Aorta (tissue), 5 donors: ENCODE measurements around the gene RNASE8. TPM values are rescaled to one million over a fixed set of nuclear protein-coding genes. Genes with fewer than 3 reads are reported as not detected.
"Not testable (repeated sequence)": the region's sequence is repeated elsewhere in the genome, so short reads cannot be mapped to it uniquely, and the experiment has no call there.

Source experiments
- ATAC-seq: fragments of 200-7000 bp; cut with Tn5 transposase; one replicate; pipeline ENCODE4 v1.9.1; 2022; ENCODE audit warnings: moderate library complexity; ENCODE audit not compliant: low FRiP score
- DNase-seq, 2 donors: peaks; one replicate each; pipeline ENCODE4 v3.0.0-alpha.2; 2020
- H3K27ac ChIP-seq, 2 donors: one replicate each; pipeline ENCODE4 v1.5.1; 2013; ENCODE audit warnings: low read length in 2 of 2, mild to moderate bottlenecking in 2 of 2, moderate library complexity in 2 of 2, control low read depth in 1 of 2, inconsistent platforms in 1 of 2, low read depth in 1 of 2
- H3K27me3 ChIP-seq, 2 donors: one replicate each; pipeline ENCODE4 v1.6.1; 2013; ENCODE audit warnings: control low read depth in 1 of 2, low read length in 1 of 2, mild to moderate bottlenecking in 1 of 2, moderate library complexity in 1 of 2; ENCODE audit not compliant: insufficient read depth in 2 of 2, control insufficient read depth in 1 of 2
- H3K36me3 ChIP-seq, 2 donors: one replicate each; pipeline ENCODE4 v1.6.1; 2013; ENCODE audit warnings: control low read depth in 1 of 2, low read length in 1 of 2, mild to moderate bottlenecking in 1 of 2; ENCODE audit not compliant: insufficient read depth in 2 of 2, control insufficient read depth in 1 of 2
- H3K4me1 ChIP-seq, 2 donors: one replicate each; pipeline ENCODE4 v1.6.1; 2013; ENCODE audit warnings: low read length in 2 of 2, control low read depth in 1 of 2, mild to moderate bottlenecking in 1 of 2, moderate library complexity in 1 of 2; ENCODE audit not compliant: insufficient read depth in 2 of 2, control insufficient read depth in 1 of 2
- H3K4me3 ChIP-seq, 2 donors: one replicate each; pipeline ENCODE4 v1.5.1; 2013; ENCODE audit warnings: low read length in 2 of 2, control low read depth in 1 of 2, mild to moderate bottlenecking in 1 of 2
- H3K9me3 ChIP-seq: one replicate; pipeline ENCODE4 v1.6.1; 2013; ENCODE audit warnings: mild to moderate bottlenecking, low read length; ENCODE audit not compliant: control insufficient read depth
- WGBS, 2 donors: extraction: QIAGEN DNeasy Blood & Tissue Kit; methylation state at CpG; one replicate each; pipeline ENCODE4 v1.1.7; 2013; 5-methylcytosine and 5-hydroxymethylcytosine counted together
- intact Hi-C, 2 donors: fragments of 100-400 bp; cut with DNase I; formaldehyde crosslinking; loops; one replicate each; pipeline versions ENCODE4 v1.14.2 to v1.15.0; 2022
- long read RNA-seq, 2 donors: library from polyadenylated mRNA; unstranded; transcript quantifications; one replicate each; pipeline ENCODE4 v2.0.0, GENCODE V29; 2020 to 2021
- polyA plus RNA-seq, 2 donors: library from polyadenylated mRNA; stranded (reverse); fragments of 200-250 nt; gene quantifications; one replicate each; pipeline ENCODE4 v1.2.3, GENCODE V29; 2013
- total RNA-seq, 2 donors: library from RNA; stranded (reverse); fragmentation: NEBNext Ultra II Directional; extraction: Animal tissue kit (Norgen Biotek cat#: 25700); gene quantifications; one replicate each; pipeline ENCODE4 v1.2.1, GENCODE V29; 2021
- donor health status: healthy with polysubstance abuse.
- donor health status: Bipolar disorder and iron deficiency.
- donor health status: DM: no; HTN: no; CAD: no.
- donor health status: DM: no; HTN: no; CAD: no.
- donor health status: DM: yes; HTN: yes; CAD: no.

RNASE8 gene
- not detected for total RNA-seq
- under 1 TPM in 1 of 2 donors, not detected in 1; 1.00 TPM for polyA plus RNA-seq
- long read RNA-seq, donor 1: 0 reads
- long read RNA-seq, donor 2: 0 reads

GRCh38 chr14:21057803-21058675 is at the start of gene RNASE8:
Gene RNASE8 (plus strand): TSS chr14:21057822. CDS start chr14:21057893, 71 bp downstream.
- ATAC-seq: peak; percentile 40
- Histone ChIP-seq H3K36me3 (no peaks in the 10 kb centered on the region), H3K9me3 (no peaks in the 10 kb centered on the region), H3K27ac (no peak within 1 kb of the TSS), H3K4me1 (no peaks in the 10 kb centered on the region), H3K27me3 (no peaks in the 10 kb centered on the region), H3K4me3 (no peak within 1 kb of the TSS)
- WGBS, 2 donors: 64 to 74% methylated on average over 8 of the region's 8 CpGs
- no peak for DNase-seq
- intact Hi-C loops: no loop called here

GRCh38 chr14:21009721-21010120 is 47.9 kb upstream of the RNASE8 start:
- H3K36me3 ChIP-seq, ATAC-seq, H3K9me3 ChIP-seq, intact Hi-C loops, H3K4me1 ChIP-seq, H3K27me3 ChIP-seq, DNase-seq, H3K4me3 ChIP-seq, H3K27ac ChIP-seq: not testable (repeated sequence)
- WGBS, 2 donors: 81 to 86% methylated on average over 3 of the region's 3 CpGs

GRCh38 chr14:21011136-21011535 is 46.5 kb upstream of the RNASE8 start:
- Histone ChIP-seq H3K36me3 (no peaks in the 10 kb centered on the region), H3K4me3 (no peak overlapping the region), H3K27ac (no peak overlapping the region), H3K9me3 (no peaks in the 10 kb centered on the region), H3K4me1 (no peaks in the 10 kb centered on the region), H3K27me3 (no peaks in the 10 kb centered on the region)
- ATAC-seq (no peak), DNase-seq (no peak)
- intact Hi-C loops: no loop called here
- WGBS, 2 donors: 79 to 81% methylated on average over 1 of the region's 1 CpG

GRCh38 chr14:21014761-21015190 is 42.8 kb upstream of the RNASE8 start:
- 0 to 1% methylated on average over 4 of the region's 4 CpGs for WGBS, 2 donors
- no peaks in the 10 kb centered on the region for H3K4me1 ChIP-seq
- no peak overlapping the region for H3K4me3 ChIP-seq
- H3K27me3 ChIP-seq: no peaks in the 10 kb centered on the region
- ATAC-seq (peak; percentile 88), DNase-seq (peak; percentile 87 to 90)
- no peak overlapping the region for H3K27ac ChIP-seq
- no peaks in the 10 kb centered on the region for H3K9me3 ChIP-seq
- intact Hi-C loops: loop anchor here (1.0 to 5.0 kb wide), 5 partner anchors 25 to 93 kb away; no protein-coding TSS in a partner anchor
- peaks cover 0 to 4% of the 10 kb centered on the region in 2 donors for H3K36me3 ChIP-seq

- Histone ChIP-seq H3K36me3 (peaks cover 0 to 4% of the 10 kb centered on the region in 2 donors), H3K27me3 (no peaks in the 10 kb centered on the region), H3K27ac (no peak overlapping the region), H3K4me3 (no peak overlapping the region), H3K4me1 (no peaks in the 10 kb centered on the region), H3K9me3 (no peaks in the 10 kb centered on the region)
- intact Hi-C loops: loop anchor here (1.0 to 5.0 kb wide), 4 partner anchors 24 to 92 kb away; no protein-coding TSS in a partner anchor
- DNase-seq (no peak), ATAC-seq (no peak)
- WGBS, 2 donors: 71 to 78% methylated on average over 6 of the region's 6 CpGs
Measured at GRCh38 chr14:21015312-21015711, 42.3 kb upstream of the RNASE8 start.

GRCh38 chr14:21016413-21017190 is 41.0 kb upstream of the RNASE8 start:
- H3K4me3 ChIP-seq: no peak overlapping the region
- ATAC-seq (no peak), DNase-seq (no peak)
- H3K27ac ChIP-seq: no peak overlapping the region
- H3K36me3 ChIP-seq: peaks cover 0 to 5% of the 10 kb centered on the region in 2 donors
- intact Hi-C loops: loop anchor here (5.0 kb wide), 2 partner anchors 76 to 91 kb away; no protein-coding TSS in a partner anchor
- no peaks in the 10 kb centered on the region for H3K9me3 ChIP-seq
- H3K27me3 ChIP-seq: no peaks in the 10 kb centered on the region
- no peaks in the 10 kb centered on the region for H3K4me1 ChIP-seq
- 62 to 66% methylated on average over 9 of the region's 9 CpGs for WGBS, 2 donors

GRCh38 chr14:21017528-21018245 is 39.9 kb upstream of the RNASE8 start:
- DNase-seq (no peak), ATAC-seq (no peak)
- peaks cover 0 to 5% of the 10 kb centered on the region in 2 donors for H3K36me3 ChIP-seq
- no peaks in the 10 kb centered on the region for H3K27me3 ChIP-seq
- H3K9me3 ChIP-seq: no peaks in the 10 kb centered on the region
- no peaks in the 10 kb centered on the region for H3K4me1 ChIP-seq
- intact Hi-C loops: loop anchor here (5.0 kb wide), 2 partner anchors 75 to 90 kb away; no protein-coding TSS in a partner anchor
- H3K27ac ChIP-seq: no peak overlapping the region
- H3K4me3 ChIP-seq: no peak overlapping the region
- 83 to 86% methylated on average over 28 of the region's 28 CpGs for WGBS, 2 donors

- H3K27ac ChIP-seq: no peak overlapping the region
- H3K4me3 ChIP-seq: no peak overlapping the region
- 85 to 92% methylated on average over 7 of the region's 7 CpGs for WGBS, 2 donors
- DNase-seq (no peak), ATAC-seq (no peak)
- no peaks in the 10 kb centered on the region for H3K4me1 ChIP-seq
- peaks cover 0 to 5% of the 10 kb centered on the region in 2 donors for H3K36me3 ChIP-seq
- H3K9me3 ChIP-seq: no peaks in the 10 kb centered on the region
- no peaks in the 10 kb centered on the region for H3K27me3 ChIP-seq
- intact Hi-C loops: loop anchor here (5.0 kb wide), 2 partner anchors 74 to 89 kb away; no protein-coding TSS in a partner anchor
Measured at GRCh38 chr14:21018286-21018685, 39.3 kb upstream of the RNASE8 start.
